SK-MEL-5 (cell line): ENCODE results near the gene SUSD4. TPM values are rescaled to one million over a fixed set of nuclear protein-coding genes. Genes with fewer than 3 reads are reported as not detected.

Source experiments
- DNase-seq: peaks from one replicate; pipeline ENCODE4 v3.0.0-alpha.2; 2016; ENCODE audit warnings: low read depth, low spot score
- in situ Hi-C: cut with HindIII; loops from 2 replicates; pipeline ENCODE4 v1.10.0; 2016; ENCODE audit warnings: low sequenced_read_pairs, high pct_unique_total_duplicates, low pct_unique_long_range_greater_than_20kb
- total RNA-seq: library from RNA; depleted of rRNA; stranded (reverse); fragments of >200 nt; shearing (Covaris generic); gene quantifications from 2 replicates; pipeline ENCODE4 v1.2.3, GENCODE V29; 2014

The SUSD4 gene
- total RNA-seq, 1 experiment from 2014 or later: not detected

DNA sequence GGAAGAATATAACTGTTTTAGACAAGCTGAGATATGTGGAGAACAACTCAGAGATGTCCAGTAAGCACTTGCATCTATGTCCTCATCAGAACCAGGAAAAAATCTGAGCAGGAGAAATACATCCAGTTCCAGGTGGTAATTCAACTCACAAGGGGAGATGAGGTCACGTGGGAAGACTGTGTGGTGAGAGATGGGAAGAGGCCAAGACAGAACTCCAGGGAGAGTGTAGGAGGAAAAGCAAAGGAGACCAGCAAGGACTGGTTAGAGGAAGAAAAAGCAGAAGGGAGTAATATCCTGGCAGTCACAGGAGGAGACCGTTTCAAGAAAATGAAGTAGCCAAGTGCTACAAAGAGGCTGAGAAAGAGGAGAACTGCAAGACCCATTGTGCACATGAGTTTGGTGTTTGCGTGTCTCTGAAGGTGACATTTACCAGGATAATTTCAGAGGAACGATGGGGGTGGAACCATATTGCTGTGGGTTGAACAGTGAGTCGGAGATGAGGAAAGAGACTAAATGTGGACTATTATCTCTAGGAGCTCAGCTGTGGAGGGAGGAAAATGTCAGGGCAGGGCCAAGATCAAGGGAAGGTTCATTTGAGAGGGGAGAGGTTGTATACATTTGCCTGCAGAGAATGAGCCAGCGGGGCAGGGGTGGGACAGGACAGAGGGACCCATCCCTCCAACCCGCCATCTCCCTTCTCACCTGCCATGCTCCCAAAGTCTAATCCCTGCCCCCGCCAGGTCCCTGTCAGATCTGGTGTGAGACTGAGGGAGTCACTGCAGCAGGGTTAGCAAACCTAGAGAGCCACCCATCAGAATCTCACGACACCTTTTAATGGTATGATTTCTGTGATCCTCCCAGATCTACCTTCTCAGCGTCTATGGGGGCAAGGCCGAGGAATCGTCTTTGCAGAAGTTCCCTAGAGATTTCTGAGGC lies 24.9 kb downstream of the SUSD4 start:
- DNase-seq: no peak
- in situ Hi-C loops: no loop called here

- no peak for DNase-seq
- in situ Hi-C loops: no loop called here
Measured at GRCh38 chr1:223337174-223337869, 26.7 kb downstream of the SUSD4 start.

- no peak for DNase-seq
- in situ Hi-C loops: no loop called here
Measured at GRCh38 chr1:223334156-223334555, 29.8 kb downstream of the SUSD4 start.

GRCh38 chr1:223332997-223333396 lies 31.0 kb downstream of the SUSD4 start:
- DNase-seq: no peak
- in situ Hi-C loops: no loop called here

- in situ Hi-C loops: no loop called here
- no peak for DNase-seq
Measured at GRCh38 chr1:223331929-223332328, 32.0 kb downstream of the SUSD4 start.

DNA sequence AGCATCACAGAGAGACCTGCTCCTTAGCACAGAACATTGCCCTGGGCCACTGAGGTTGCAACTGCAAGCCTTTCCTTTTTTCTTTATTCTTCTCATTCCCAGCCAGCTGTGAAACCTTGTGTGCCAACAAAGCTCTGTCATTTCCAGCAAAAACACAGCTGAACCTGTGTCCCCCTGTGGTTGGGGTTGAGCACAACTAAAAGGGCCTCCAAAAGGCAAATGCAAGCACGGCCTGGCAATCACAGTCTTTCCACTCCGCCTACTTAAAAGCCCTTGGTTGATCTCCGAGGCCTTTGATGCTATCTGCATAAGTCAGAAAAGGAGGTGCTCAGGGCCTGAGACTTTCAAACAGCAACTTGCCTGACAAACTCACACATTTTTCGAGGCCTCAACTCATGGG lies 32.7 kb downstream of the SUSD4 start:
- DNase-seq: no peak
- in situ Hi-C loops: no loop called here

DNA sequence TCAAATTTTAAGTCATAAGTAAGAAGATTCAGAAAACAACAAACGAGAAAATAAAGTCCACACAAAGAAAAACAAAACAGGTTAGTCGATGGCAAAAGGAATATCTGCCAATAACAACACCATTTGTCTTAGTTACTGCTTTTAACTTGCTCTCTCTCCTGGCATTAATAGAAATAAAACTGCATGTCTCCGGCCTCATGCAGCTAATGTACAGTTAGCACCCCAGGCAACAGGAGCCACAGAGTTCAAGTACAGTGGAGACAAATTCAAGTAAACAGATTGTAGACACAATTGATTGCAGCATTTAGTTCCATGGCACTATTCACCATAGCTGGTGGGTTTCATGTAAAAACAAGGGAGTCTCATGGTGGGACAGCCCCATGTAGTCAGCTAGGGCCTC lies 33.5 kb downstream of the SUSD4 start:
- in situ Hi-C loops: no loop called here
- DNase-seq: no peak

DNA sequence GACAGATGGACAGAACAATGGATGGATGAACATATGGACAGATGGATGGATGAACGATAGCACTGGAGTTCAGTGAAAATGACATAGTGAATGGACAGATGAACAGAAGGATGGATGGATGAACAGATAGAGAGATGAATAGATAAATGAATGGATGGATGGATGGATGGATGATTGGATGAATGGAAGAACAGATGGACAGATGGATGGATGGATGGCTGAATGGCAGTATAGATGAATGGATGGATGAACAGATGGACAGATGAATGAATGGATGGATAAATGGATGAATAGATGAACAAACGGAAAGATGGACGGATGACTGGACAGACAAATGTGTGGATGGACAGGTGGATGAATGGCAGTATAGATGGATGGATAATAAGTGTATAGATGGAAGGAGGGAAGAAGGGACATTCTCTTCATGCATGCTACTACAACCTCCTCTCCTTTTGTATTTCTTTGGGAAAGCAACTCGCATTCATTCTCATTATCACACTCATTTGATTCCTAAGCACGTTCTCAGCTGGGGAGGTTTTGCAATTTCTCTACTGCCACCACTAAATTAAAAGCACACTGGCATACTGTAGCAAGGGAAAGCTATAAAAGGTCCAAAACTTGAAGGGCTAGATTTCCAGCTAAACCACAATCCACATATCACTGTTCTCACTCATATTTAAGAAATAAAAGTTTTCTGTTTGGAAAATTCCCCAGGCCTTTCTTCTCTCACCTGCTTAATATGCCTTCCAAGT lies 34.1 kb downstream of the SUSD4 start:
- in situ Hi-C loops: no loop called here
- DNase-seq: no peak

- no peak for DNase-seq
- in situ Hi-C loops: no loop called here
Measured at GRCh38 chr1:223329252-223329651, 34.7 kb downstream of the SUSD4 start.

- in situ Hi-C loops: no loop called here
- no peak for DNase-seq
Measured at GRCh38 chr1:223328566-223328965, 35.4 kb downstream of the SUSD4 start.

DNA sequence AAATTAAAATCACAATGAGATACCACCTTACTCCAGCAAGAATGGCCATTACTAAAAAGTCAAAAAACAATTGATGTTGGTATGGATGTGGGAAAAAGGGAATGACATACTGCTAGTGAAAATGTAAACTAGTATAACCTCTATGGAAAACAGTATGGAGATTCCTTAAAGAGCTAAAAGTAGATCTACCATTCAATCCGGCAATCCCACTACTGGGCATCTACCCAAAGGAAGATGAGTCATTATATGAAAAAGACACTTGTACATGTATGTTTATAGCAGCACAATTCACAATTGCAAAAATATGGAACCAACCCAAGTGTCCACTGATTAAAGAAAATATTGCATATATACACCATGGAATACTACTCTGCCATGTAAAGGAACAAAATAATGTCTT lies 37.2 kb downstream of the SUSD4 start:
- in situ Hi-C loops: no loop called here
- no peak for DNase-seq

DNA sequence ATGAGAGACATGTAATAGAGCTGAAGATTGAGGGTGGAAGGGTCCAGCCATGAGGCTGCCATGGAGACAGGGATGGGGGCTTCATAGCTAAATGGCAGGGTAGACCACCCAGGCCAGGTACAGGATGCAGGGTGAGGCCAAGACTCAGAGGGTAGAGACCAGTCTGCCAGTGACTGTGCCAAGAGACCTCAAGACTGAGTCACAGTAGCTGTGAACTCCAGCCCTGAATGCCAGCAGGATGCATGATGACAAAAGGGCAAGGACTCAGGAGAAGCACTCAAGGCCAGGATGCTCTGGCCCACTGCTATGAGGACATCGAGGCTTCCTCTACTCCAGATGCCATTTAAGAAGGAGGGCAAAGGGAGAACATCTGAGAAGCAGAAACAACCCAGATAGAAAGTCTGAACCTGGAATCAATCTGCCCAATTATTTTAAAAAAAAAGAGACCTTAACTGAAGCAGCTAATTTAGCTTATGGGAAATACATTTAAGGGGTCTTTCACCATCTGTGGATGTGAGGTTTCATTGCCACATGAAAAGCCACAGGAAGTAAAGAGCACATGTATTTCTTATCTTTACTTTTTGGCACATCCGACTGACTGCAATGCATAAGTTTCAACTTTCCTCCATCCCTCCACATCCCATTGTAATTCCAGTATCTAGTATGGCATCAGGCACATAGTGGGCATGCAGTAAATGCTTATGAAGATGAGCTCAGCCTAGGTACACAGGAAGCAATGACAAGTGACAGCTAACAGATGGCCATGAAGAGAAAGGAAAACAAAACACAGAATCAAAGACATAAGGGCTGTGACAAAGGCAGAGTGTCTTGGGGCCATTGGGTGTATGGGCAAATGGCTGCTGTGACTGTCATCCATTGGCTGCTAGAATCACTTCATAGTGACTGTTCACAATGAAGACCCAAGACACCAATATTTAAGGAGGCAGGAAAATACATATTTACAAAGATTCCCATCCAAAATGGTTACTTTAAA lies 40.2 kb downstream of the SUSD4 start:
- no peak for DNase-seq
- in situ Hi-C loops: no loop called here

DNA sequence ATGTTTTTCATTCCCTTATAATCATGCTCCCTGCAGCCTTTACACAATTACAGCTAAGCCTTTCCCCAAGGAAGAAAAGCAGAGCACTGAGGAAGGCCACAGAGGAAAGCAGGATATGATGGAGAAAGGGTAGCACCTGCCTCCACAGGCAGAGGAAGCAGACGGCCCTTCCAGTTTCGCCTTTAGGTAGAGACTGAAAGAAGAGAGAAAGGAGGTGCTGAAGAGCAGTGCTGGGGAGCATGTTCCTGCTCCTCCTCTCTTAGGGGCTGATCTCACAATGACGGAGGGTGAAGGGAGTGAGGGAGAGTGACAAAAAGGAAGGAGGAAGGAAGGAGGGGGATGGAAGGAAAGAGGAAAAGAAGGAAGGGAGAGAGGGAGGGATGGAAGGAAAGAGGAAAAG lies 41.1 kb downstream of the SUSD4 start:
- no peak for DNase-seq
- in situ Hi-C loops: no loop called here

DNA sequence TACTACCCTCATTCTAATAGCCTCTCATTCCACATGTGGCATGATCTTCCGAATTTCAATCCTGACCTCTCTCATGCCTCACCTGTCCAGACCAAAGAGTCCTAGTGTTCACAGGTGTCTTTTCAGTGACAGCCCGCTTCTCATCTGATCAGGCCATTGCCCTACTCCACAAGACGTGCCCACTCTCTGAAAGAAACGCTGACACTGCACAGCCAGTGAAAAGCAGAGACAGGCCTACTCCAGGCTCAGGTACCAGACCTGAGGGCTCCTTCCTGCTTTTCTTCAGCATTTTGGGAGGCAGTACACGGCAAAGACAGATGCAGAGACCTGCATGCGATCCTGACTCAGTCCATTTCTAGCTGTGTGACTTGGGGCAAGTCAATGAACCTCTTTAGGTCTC lies 43.0 kb downstream of the SUSD4 start:
- in situ Hi-C loops: no loop called here
- DNase-seq: no peak

DNA sequence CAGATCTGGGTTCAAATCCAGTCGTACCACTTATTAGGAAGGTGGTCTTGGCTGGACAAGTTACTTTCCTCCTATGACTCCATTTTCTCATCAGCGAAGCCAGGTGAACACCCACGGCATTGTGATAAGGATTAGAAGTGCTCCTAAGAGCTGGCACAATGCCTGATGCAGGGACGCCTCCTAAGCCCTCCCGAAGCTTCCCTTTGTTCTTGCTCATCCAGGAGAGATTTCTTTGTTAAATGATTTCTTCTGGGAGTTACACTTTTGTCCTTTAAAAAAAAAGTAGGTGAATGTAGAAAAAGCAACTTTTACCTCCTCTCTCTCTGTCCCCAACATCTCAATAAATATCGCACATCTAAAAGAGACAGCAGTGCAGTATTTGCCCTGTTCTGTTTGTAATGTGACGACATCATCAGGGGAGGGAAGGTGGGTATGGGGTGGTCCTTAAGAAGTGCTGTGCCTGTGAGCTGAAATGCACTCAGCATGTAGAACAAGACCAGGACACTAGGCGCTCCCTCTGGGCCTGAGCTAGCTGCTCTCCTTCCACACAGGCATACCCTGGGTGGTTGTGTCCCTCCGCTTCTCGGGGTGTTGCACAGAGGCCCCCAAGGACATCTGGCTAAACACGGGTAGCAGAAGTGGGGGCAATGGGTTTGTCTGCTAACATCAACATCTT lies 43.9 kb downstream of the SUSD4 start:
- no peak for DNase-seq
- in situ Hi-C loops: no loop called here

GRCh38 chr1:223319398-223319797 lies 44.6 kb downstream of the SUSD4 start:
- DNase-seq: no peak
- in situ Hi-C loops: no loop called here

- DNase-seq: no peak
- in situ Hi-C loops: no loop called here
Measured at GRCh38 chr1:223316082-223316481, 47.9 kb downstream of the SUSD4 start.
